IPS-18a (cell line): ENCODE measurements around the gene ARID1A.

Experiments used
- H3K27ac ChIP-seq: one replicate; pipeline ENCODE4 v1.5.1; 2013; ENCODE audit warnings: low read length
- H3K27me3 ChIP-seq: one replicate; pipeline ENCODE4 v1.6.1; 2013; ENCODE audit warnings: mild to moderate bottlenecking, low read length; ENCODE audit not compliant: control insufficient read depth, insufficient read depth
- H3K36me3 ChIP-seq: one replicate; pipeline ENCODE4 v1.6.1; 2013; ENCODE audit warnings: low read depth, low read length; ENCODE audit not compliant: control insufficient read depth
- H3K4me1 ChIP-seq: one replicate; pipeline ENCODE4 v1.6.1; 2013; ENCODE audit warnings: low read depth, low read length; ENCODE audit not compliant: control insufficient read depth
- H3K4me3 ChIP-seq: one replicate; pipeline ENCODE4 v1.5.1; 2013; ENCODE audit warnings: low read length
- H3K9ac ChIP-seq: one replicate; pipeline ENCODE4 v1.6.1; 2013; ENCODE audit warnings: mild to moderate bottlenecking, low read length, moderate library complexity
- H3K9me3 ChIP-seq: one replicate; pipeline ENCODE4 v1.6.1; 2013; ENCODE audit warnings: low read depth, low read length; ENCODE audit not compliant: control insufficient read depth

Gene ARID1A

DNA sequence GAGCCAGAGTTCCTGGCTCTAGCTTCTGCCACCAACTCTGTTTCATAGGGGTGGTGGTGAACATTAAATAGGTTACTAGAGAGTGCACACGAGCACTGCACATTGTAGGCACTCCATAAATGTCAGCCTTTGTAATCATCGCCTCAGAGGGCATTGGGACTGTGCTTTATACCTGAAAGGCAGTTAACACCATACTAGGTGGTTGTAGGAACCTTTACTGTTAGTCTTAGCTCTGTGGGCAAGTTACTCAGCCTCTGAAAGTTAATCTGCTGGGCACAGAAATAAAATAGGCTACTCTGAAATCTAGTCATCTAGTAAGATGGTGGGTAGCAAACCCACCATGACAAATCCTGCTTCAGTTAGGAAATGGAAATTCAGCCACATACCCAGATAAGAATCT is 37.6 kb downstream of the ARID1A start:
- Histone ChIP-seq H3K4me1 (no peaks in the 10 kb centered on the region), H3K27me3 (no peaks in the 10 kb centered on the region), H3K36me3 (peaks cover 81% of the 10 kb centered on the region), H3K9me3 (no peaks in the 10 kb centered on the region), H3K9ac (no peak overlapping the region), H3K4me3 (no peak overlapping the region), H3K27ac (no peak overlapping the region)

- Histone ChIP-seq H3K27ac (no peak overlapping the region), H3K4me3 (no peak overlapping the region), H3K27me3 (no peaks in the 10 kb centered on the region), H3K9me3 (no peaks in the 10 kb centered on the region), H3K36me3 (peaks cover 82% of the 10 kb centered on the region), H3K9ac (no peak overlapping the region), H3K4me1 (no peaks in the 10 kb centered on the region)
These were observed 38.2 kb downstream of the ARID1A start for GRCh38 chr1:26733982-26734381.

DNA sequence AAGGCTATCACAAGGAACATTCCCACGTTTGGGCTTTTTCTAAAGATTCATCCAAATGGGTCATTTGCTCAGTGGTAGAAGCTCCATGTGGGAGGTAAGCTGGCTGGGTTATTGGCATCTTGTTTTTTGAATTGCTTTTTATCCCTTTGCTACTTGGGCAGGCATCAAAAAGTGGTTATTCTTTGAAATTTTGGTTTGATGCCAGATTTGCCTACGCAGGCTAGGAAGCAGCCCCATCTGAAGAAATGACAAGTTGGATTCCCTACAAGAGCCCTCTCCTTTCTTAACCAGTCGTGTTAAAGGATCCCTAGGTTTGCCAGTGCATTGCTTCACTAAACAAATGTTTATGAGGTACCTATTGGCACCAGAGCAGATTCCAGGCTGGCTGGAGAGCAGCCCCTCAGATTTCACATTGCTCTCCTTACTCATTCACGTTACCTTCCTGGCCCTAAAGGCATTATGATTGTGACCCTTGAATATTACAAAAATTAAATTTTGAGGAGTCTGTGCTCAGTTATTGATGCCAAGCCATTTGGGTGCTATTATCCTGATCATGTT is 38.8 kb downstream of the ARID1A start:
- Histone ChIP-seq H3K27ac (no peak overlapping the region), H3K36me3 (peaks cover 81% of the 10 kb centered on the region), H3K4me3 (no peak overlapping the region), H3K9me3 (no peaks in the 10 kb centered on the region), H3K9ac (no peak overlapping the region), H3K27me3 (no peaks in the 10 kb centered on the region), H3K4me1 (no peaks in the 10 kb centered on the region)

DNA sequence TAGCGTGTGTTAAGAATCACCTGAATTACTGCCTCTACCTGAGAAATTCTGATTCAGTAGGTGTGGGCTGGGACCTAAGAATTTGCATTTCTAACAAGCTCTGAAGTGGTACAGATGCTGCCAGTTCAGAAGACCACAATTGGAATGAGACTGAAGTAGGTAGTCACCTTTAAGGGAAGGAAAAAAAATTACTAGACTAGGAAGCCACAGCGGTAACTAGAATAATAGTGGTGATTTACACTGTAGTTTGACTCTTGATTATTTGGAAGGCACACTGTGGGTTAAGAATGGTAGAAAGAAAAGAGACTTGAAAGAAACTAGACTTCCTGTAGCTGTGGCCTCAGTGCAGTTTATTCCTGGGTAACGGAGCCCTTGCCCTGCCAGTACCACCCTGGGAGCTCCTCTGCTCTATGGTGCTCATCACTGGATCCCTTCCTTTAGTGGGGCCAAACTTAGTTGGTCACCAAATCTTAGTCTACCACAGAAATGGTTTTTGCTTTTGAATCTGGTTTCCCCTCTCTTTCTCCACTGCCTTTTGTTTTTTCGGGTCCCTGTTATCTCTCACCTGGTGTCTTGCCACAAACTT is 43.6 kb downstream of the ARID1A start:
- peaks cover 66% of the 10 kb centered on the region for H3K36me3 ChIP-seq

GRCh38 chr1:26740023-26740634 is 44.3 kb downstream of the ARID1A start:
- no peak overlapping the region for H3K27ac ChIP-seq
- no peak overlapping the region for H3K4me3 ChIP-seq
- H3K4me1 ChIP-seq = peaks cover 6% of the 10 kb centered on the region
- no peaks in the 10 kb centered on the region for H3K9me3 ChIP-seq
- peaks cover 67% of the 10 kb centered on the region for H3K36me3 ChIP-seq
- H3K9ac ChIP-seq = no peak overlapping the region
- no peaks in the 10 kb centered on the region for H3K27me3 ChIP-seq

More for the DNA sequence above, 43.6 kb downstream of the ARID1A start:
- Histone ChIP-seq H3K4me1 (peaks cover 6% of the 10 kb centered on the region), H3K27me3 (no peaks in the 10 kb centered on the region), H3K4me3 (no peak overlapping the region), H3K9ac (no peak overlapping the region), H3K27ac (no peak overlapping the region), H3K9me3 (no peaks in the 10 kb centered on the region)

- H3K27me3 ChIP-seq = no peaks in the 10 kb centered on the region
- H3K9ac ChIP-seq = no peak overlapping the region
- no peak overlapping the region for H3K4me3 ChIP-seq
- H3K4me1 ChIP-seq = peaks cover 6% of the 10 kb centered on the region
- no peaks in the 10 kb centered on the region for H3K9me3 ChIP-seq
- H3K36me3 ChIP-seq = peaks cover 68% of the 10 kb centered on the region
- H3K27ac ChIP-seq = no peak overlapping the region
These were observed 45.1 kb downstream of the ARID1A start for GRCh38 chr1:26740952-26741351.

- Histone ChIP-seq H3K9ac (no peak overlapping the region), H3K9me3 (no peaks in the 10 kb centered on the region), H3K27ac (no peak overlapping the region), H3K27me3 (no peaks in the 10 kb centered on the region), H3K4me3 (no peak overlapping the region), H3K36me3 (peaks cover 72% of the 10 kb centered on the region), H3K4me1 (peaks cover 6% of the 10 kb centered on the region)
These were observed 47.7 kb downstream of the ARID1A start for GRCh38 chr1:26743426-26744059.

- H3K4me3 ChIP-seq = no peak overlapping the region
- no peaks in the 10 kb centered on the region for H3K27me3 ChIP-seq
- peaks cover 6% of the 10 kb centered on the region for H3K4me1 ChIP-seq
- H3K27ac ChIP-seq = no peak overlapping the region
- peaks cover 70% of the 10 kb centered on the region for H3K36me3 ChIP-seq
- no peak overlapping the region for H3K9ac ChIP-seq
- no peaks in the 10 kb centered on the region for H3K9me3 ChIP-seq
These were observed 48.5 kb downstream of the ARID1A start for GRCh38 chr1:26744075-26744959.

DNA sequence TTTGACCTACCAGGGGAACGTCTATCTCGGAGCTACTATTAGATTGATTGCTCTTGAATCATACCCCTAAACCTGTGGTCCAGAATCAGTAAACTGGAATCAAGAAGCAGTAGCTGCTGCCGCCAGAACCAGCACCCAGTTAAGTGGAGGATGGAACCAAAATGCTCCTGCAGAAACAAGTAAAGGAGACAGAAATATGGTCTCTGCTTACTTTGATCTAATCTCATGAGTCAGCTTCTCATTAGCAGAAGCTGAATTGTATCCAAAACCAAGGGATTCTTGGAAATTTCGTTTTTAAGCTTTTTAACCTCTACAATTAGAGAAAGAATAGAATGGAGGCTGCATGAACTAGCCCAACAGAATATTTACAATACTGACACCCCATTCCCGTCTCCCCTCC is 49.4 kb downstream of the ARID1A start:
- Histone ChIP-seq H3K36me3 (peaks cover 70% of the 10 kb centered on the region), H3K27me3 (no peaks in the 10 kb centered on the region), H3K27ac (no peak overlapping the region), H3K4me1 (peaks cover 6% of the 10 kb centered on the region), H3K9ac (no peak overlapping the region), H3K4me3 (no peak overlapping the region), H3K9me3 (no peaks in the 10 kb centered on the region)

DNA sequence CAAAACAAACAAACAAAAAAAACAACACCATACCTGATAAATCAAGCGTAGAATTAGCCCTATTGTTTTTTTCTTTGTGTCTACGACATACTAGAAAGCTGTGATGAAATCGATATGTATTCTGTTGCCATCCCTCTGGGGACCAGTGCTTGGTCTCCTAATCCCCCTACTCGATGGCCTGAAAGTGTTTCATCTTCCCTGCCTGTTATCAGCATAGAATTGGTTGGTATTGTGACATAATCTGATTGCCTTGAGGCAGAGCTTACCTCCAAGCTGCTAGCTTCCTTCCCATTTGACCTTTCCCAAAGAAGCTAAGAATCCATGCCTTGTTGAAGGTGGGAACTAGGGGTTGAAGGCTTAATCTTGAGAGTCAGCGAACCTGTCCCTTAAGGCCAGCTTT is 51.2 kb downstream of the ARID1A start:
- Histone ChIP-seq H3K9me3 (no peaks in the 10 kb centered on the region), H3K27ac (no peak overlapping the region), H3K4me3 (no peak overlapping the region), H3K27me3 (no peaks in the 10 kb centered on the region), H3K4me1 (peaks cover 6% of the 10 kb centered on the region), H3K9ac (no peak overlapping the region), H3K36me3 (peaks cover 66% of the 10 kb centered on the region)

- Histone ChIP-seq H3K4me1 (peaks cover 6% of the 10 kb centered on the region), H3K27me3 (no peaks in the 10 kb centered on the region), H3K4me3 (no peak overlapping the region), H3K9me3 (no peaks in the 10 kb centered on the region), H3K27ac (no peak overlapping the region), H3K9ac (no peak overlapping the region), H3K36me3 (peaks cover 75% of the 10 kb centered on the region)
These were observed 52.5 kb downstream of the ARID1A start for GRCh38 chr1:26748351-26748750.
